Fibroblast of skin of left quadriceps (primary cell): ENCODE results near the gene FBXW8.
"Not testable (repeated sequence)": the region's sequence is repeated elsewhere in the genome, so short reads cannot be mapped to it uniquely, and the experiment has no call there.

ENCODE experiments used
- DNase-seq, 2 experiments: peaks; one replicate each; pipeline ENCODE4 v3.0.0-alpha.2; 2013; ENCODE audit warnings: low read depth in 2 of 2

FBXW8 gene

GRCh38 chr12:117053597-117054201 is 142.9 kb downstream of the FBXW8 start:
- DNase-seq: no peak

- DNase-seq: no peak
These were observed 143.5 kb downstream of the FBXW8 start for GRCh38 chr12:117054279-117054678.

- not testable (repeated sequence) for DNase-seq
These were observed 146.9 kb downstream of the FBXW8 start for GRCh38 chr12:117057626-117058025.

- no peak for DNase-seq
These were observed 147.8 kb downstream of the FBXW8 start for GRCh38 chr12:117058442-117059072.

GRCh38 chr12:117059156-117059555 is 148.4 kb downstream of the FBXW8 start:
- no peak for DNase-seq

GRCh38 chr12:117060246-117060928 is 149.6 kb downstream of the FBXW8 start:
- DNase-seq: no peak

- no peak for DNase-seq
These were observed 150.2 kb downstream of the FBXW8 start for GRCh38 chr12:117060929-117061305.

- DNase-seq: no peak
These were observed 150.9 kb downstream of the FBXW8 start for GRCh38 chr12:117061555-117062079.

GRCh38 chr12:117063162-117063911 is 152.6 kb downstream of the FBXW8 start:
- DNase-seq: no peak

GRCh38 chr12:117064049-117064448 is 153.3 kb downstream of the FBXW8 start:
- no peak for DNase-seq

GRCh38 chr12:117064596-117064995 is 153.8 kb downstream of the FBXW8 start:
- no peak for DNase-seq

GRCh38 chr12:117067016-117067415 is 156.3 kb downstream of the FBXW8 start:
- no peak for DNase-seq

GRCh38 chr12:117067638-117068037 is 156.9 kb downstream of the FBXW8 start:
- no peak for DNase-seq

GRCh38 chr12:117068492-117068891 is 157.7 kb downstream of the FBXW8 start:
- DNase-seq: no peak

- DNase-seq: no peak
These were observed 158.5 kb downstream of the FBXW8 start for GRCh38 chr12:117069101-117069797.

GRCh38 chr12:117069926-117070900 is 159.5 kb downstream of the FBXW8 start:
- DNase-seq: no peak

GRCh38 chr12:117071009-117071408 is 160.3 kb downstream of the FBXW8 start:
- DNase-seq: no peak

GRCh38 chr12:117072106-117072505 is 161.4 kb downstream of the FBXW8 start:
- no peak for DNase-seq

- no peak for DNase-seq
These were observed 162.2 kb downstream of the FBXW8 start for GRCh38 chr12:117072736-117073490.

- DNase-seq: no peak
These were observed 162.9 kb downstream of the FBXW8 start for GRCh38 chr12:117073611-117074010.
